Esophagus muscularis mucosa (tissue), 3 donors: ENCODE data around the gene KLK13.

ENCODE experiments used
- CTCF ChIP-seq, 3 experiments: fragments of 200-600 bp in 2 of 3; fragments of 450-650 bp in 1 of 3; sonication (generic) in 2 of 3; IDR thresholded peaks; one replicate each; pipeline ENCODE4 v1.5.1; 2017 to 2019; ENCODE audit warnings: antibody characterized with exemption in 3 of 3, mild to moderate bottlenecking in 2 of 3, moderate library complexity in 1 of 3
- POLR2A ChIP-seq: fragments of 450-650 bp; IDR thresholded peaks from one replicate; pipeline ENCODE4 v1.6.1; 2017; ENCODE audit warnings: antibody characterized with exemption, moderate library complexity, mild to moderate bottlenecking, low read depth

DNA sequence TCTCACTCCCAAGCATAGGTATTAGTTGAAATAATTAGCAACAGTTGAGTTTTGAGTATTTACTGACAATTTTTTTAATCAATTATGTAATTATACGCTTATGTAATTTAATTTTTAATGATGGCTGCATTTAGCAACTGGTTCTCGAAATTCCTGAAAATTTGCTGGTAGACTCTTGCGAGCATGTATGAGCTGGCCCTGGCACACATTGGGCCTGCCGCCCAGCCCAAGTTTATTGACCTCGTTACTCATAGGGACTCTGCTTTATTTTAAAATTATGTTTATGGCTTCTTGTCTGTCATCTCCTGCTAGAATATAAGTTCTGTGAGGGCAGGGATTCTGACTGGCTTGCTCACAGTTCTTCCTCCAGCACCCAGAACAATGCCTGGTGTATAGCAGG is 11.1 kb upstream of the KLK13 start:
- TF ChIP-seq POLR2A (no peak), CTCF (IDR thresholded peaks at IDR 0.05) (no peak)
